ENCODE results near the gene RGL4. TPM values are rescaled to one million over a fixed set of nuclear protein-coding genes. Genes with fewer than 3 reads are reported as not detected.
A peak's percentile ranks its signal among the peaks of the same experiment; 100 is the strongest.

The RGL4 gene
- total and polyA plus RNA-seq, 8 donors: 0.15 to 5.8 (median 4.4) TPM

DNA sequence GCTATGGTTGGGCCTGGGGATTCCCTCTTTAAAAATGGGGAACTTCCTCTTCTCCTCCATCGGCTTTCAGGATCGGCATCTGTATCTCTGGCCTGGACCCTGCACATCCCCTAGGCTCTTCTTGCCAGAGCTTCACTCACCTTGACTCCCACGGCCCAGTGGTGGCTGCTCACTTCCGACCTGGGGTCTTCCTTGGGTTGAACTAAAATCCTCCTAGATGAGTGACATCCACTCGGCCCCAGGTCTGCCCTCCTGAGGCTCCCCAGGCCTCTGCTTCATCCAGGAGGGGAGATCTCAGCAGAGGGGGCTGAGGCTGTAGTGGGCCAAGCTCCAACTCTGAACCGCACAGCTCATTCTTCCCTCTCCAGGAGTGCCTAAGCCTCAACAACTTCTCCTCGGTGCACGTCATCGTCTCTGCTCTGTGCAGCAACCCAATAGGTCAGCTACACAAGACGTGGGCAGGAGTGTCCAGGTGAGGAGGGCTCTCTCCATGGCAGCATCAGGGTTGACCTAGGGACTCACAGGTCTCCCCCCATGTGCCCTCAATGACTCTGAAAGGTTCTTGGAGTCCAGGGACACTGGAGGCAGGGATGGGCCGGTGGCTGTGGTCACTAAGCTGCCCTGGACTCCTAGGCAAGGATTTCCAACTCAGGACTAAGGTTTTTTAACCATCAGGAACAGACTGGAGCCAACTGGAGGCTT lies 3.3 kb downstream of the RGL4 start:
- Histone ChIP-seq H3K27me3 (no peaks in the 10 kb centered on the region), H3K9me3 (no peaks in the 10 kb centered on the region), H3K4me3 (no peak overlapping the region), H3K36me3 (peaks cover 0 to 66% of the 10 kb centered on the region in 2 donors), H3K27ac (peak overlapping the region in 1 of 2 donors; percentile 89), H3K4me1 (peaks cover 0 to 24% of the 10 kb centered on the region in 2 donors)
- no peak for ATAC-seq
- intact Hi-C loops (cut with DNase I): no loop called here
- TF ChIP-seq CTCF (IDR thresholded peaks at IDR 0.05): no peak
- DNase-seq: no peak

- peak in 1 of 4 donors; percentile 54 for DNase-seq
- H3K9me3 ChIP-seq: no peaks in the 10 kb centered on the region
- H3K4me3 ChIP-seq: no peak overlapping the region
- intact Hi-C loops (cut with DNase I): no loop called here
- no peak for TF ChIP-seq CTCF (IDR thresholded peaks at IDR 0.05)
- ATAC-seq: no peak
- peaks cover 0 to 24% of the 10 kb centered on the region in 2 donors for H3K4me1 ChIP-seq
- peaks cover 0 to 66% of the 10 kb centered on the region in 2 donors for H3K36me3 ChIP-seq
- H3K27me3 ChIP-seq: no peaks in the 10 kb centered on the region
- H3K27ac ChIP-seq: peak overlapping the region in 1 of 2 donors; percentile 89
These were observed 4.3 kb downstream of the RGL4 start for GRCh38 chr22:23695141-23695540.

- intact Hi-C loops (cut with DNase I): no loop called here
- Histone ChIP-seq H3K4me3 (no peak overlapping the region), H3K9me3 (no peaks in the 10 kb centered on the region), H3K27ac (peak overlapping the region; percentile 19 to 89), H3K27me3 (no peaks in the 10 kb centered on the region), H3K36me3 (peaks cover 0 to 68% of the 10 kb centered on the region in 2 donors), H3K4me1 (peaks cover 0 to 24% of the 10 kb centered on the region in 2 donors)
- DNase-seq: no peak
- no peak for ATAC-seq
- no peak for TF ChIP-seq CTCF (IDR thresholded peaks at IDR 0.05)
These were observed 4.9 kb downstream of the RGL4 start for GRCh38 chr22:23695571-23696325.

DNA sequence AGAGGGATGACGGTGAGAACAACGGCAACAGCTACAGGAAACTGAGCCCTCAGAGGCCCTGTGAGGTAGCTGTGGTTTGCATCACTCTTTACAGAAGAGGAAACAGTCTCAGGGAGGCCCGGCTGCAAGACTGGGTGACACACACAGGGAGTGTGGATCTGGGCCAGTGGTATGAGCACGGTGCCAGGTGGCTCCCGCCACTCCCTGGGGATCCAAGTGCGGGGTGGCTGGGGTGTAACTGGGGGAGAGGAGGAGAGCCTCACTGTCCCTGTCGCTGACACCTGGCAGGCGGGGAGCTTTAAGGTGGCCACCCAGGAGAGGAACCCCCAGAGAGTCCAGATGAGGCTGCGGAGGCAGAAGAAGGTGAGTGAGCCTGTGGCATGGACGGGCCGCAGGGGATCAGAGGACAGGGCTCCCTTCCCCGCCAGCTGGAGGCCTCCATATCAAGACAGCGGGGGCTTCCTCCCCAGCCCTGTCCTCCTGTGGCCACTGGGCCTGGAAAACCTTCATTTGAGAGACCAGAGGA lies 5.6 kb downstream of the RGL4 start:
- peak in 2 of 4 donors; percentile 48 to 86 for DNase-seq
- peaks cover 0 to 24% of the 10 kb centered on the region in 2 donors for H3K4me1 ChIP-seq
- ATAC-seq: peak; percentile 67
- H3K9me3 ChIP-seq: no peaks in the 10 kb centered on the region
- peak overlapping the region in 1 of 2 donors; percentile 89 for H3K27ac ChIP-seq
- intact Hi-C loops (cut with DNase I): no loop called here
- no peak for TF ChIP-seq CTCF (IDR thresholded peaks at IDR 0.05)
- peaks cover 0 to 73% of the 10 kb centered on the region in 2 donors for H3K36me3 ChIP-seq
- H3K27me3 ChIP-seq: no peaks in the 10 kb centered on the region
- H3K4me3 ChIP-seq: peak overlapping the region in 1 of 2 donors; percentile 29
